Hepatocyte (in vitro differentiated cells): ENCODE measurements around the gene GLYATL1B.
"Not testable (repeated sequence)": the region's sequence is repeated elsewhere in the genome, so short reads cannot be mapped to it uniquely, and the experiment has no call there.

Experiments
- EZH2 ChIP-seq: fragments of 200-600 bp; sonication (generic); IDR thresholded peaks from 2 replicates; pipeline ENCODE4 v1.6.1; 2016; ENCODE audit warnings: antibody characterized with exemption, mild to moderate bottlenecking, borderline replicate concordance
- EZH2phosphoT487 ChIP-seq: fragments of 200-600 bp; sonication (generic); IDR thresholded peaks from one replicate; pipeline ENCODE4 v1.6.1; 2018; ENCODE audit warnings: antibody characterized with exemption, mild to moderate bottlenecking, low read depth, moderate library complexity; ENCODE audit not compliant: unreplicated experiment, severe bottlenecking
- TF ChIP-seq, protein P1 (sequence below): fragments of 200-600 bp; sonication (generic); IDR thresholded peaks from 2 replicates; pipeline ENCODE4 v1.5.1; 2016; ENCODE audit warnings: antibody characterized with exemption, mild to moderate bottlenecking; ENCODE audit not compliant: poor library complexity

DNA sequence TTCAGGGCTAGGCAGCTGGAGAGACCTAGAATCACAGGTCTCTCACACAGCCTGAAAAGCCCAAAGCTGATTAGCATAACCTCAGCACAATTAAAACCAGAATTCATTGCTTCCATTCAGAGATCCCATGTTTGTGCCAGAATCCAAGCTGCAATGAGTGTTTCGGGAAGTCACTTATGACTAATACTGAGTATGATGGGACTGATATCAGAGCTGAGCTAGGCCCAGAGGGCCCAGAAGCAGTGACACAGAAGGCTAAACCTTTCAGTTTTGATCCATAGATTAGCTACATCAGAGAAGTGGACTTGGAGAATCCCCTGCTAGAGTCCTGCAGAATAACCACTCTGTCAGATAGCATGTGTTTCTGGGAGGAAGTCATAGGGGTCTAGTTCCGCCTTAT, 5.7 kb upstream of the GLYATL1B start:
- TF ChIP-seq, protein P1, sequence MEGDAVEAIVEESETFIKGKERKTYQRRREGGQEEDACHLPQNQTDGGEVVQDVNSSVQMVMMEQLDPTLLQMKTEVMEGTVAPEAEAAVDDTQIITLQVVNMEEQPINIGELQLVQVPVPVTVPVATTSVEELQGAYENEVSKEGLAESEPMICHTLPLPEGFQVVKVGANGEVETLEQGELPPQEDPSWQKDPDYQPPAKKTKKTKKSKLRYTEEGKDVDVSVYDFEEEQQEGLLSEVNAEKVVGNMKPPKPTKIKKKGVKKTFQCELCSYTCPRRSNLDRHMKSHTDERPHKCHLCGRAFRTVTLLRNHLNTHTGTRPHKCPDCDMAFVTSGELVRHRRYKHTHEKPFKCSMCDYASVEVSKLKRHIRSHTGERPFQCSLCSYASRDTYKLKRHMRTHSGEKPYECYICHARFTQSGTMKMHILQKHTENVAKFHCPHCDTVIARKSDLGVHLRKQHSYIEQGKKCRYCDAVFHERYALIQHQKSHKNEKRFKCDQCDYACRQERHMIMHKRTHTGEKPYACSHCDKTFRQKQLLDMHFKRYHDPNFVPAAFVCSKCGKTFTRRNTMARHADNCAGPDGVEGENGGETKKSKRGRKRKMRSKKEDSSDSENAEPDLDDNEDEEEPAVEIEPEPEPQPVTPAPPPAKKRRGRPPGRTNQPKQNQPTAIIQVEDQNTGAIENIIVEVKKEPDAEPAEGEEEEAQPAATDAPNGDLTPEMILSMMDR, result not testable (repeated sequence)
- TF ChIP-seq EZH2phosphoT487, EZH2: not testable (repeated sequence)
